OCI-LY3 (cell line): ENCODE data around the gene PCNX1.

ENCODE experiments used
- H2AFZ ChIP-seq: fragments of 200-600, 300-600 bp; shearing (Covaris generic); 2 replicates; pipeline ENCODE4 v1.6.0; 2014; ENCODE audit warnings: antibody characterized with exemption, low read depth, low read length
- H3K27ac ChIP-seq: fragments of 200-600, 300-600 bp; sonication (generic); 2 replicates; pipeline ENCODE4 v1.5.1; 2014; ENCODE audit warnings: mild to moderate bottlenecking, low read length, moderate library complexity, mixed read lengths
- H3K27me3 ChIP-seq: fragments of 200-600, 300-600 bp; sonication (generic); 2 replicates; pipeline ENCODE4 v1.6.1; 2014; ENCODE audit warnings: low read depth, low read length, mixed read lengths
- H3K36me3 ChIP-seq: fragments of 200-600, 300-600 bp; sonication (generic); replicated peaks from 2 replicates; pipeline ENCODE3; 2014; ENCODE audit warnings: low read depth, low read length, mixed read lengths
- H3K4me1 ChIP-seq: fragments of 300-600, 200-600 bp; sonication (generic); 2 replicates; pipeline ENCODE4 v1.6.1; 2014; ENCODE audit warnings: low read length, mixed read lengths
- H3K4me2 ChIP-seq: fragments of 200-600, 300-600 bp; sonication (generic); 2 replicates; pipeline ENCODE4 v1.6.1; 2014; ENCODE audit warnings: low read length, mixed read lengths
- H3K4me3 ChIP-seq: fragments of 300-600, 200-600 bp; sonication (generic); 2 replicates; pipeline ENCODE4 v1.5.1; 2014; ENCODE audit warnings: antibody characterized with exemption, mild to moderate bottlenecking, low read length, moderate library complexity
- H3K79me2 ChIP-seq: fragments of 300-600, 200-600 bp; shearing (Covaris generic); 2 replicates; pipeline ENCODE4 v1.6.1; 2014; ENCODE audit warnings: mild to moderate bottlenecking, low read length, mixed read lengths
- H3K9ac ChIP-seq: fragments of 300-600, 200-600 bp; shearing (Covaris generic); 2 replicates; pipeline ENCODE4 v1.6.0; 2014; ENCODE audit warnings: mild to moderate bottlenecking, low read length, moderate library complexity
- H3K9me3 ChIP-seq: fragments of 200-600, 300-600 bp; shearing (Covaris generic); 2 replicates; pipeline ENCODE4 v1.6.1; 2014; ENCODE audit warnings: low read length, mixed read lengths; ENCODE audit not compliant: insufficient read depth
- H4K20me1 ChIP-seq: fragments of 200-600, 300-600 bp; sonication (generic); 2 replicates; pipeline ENCODE4 v1.6.1; 2016; ENCODE audit warnings: low read length, mixed read lengths; ENCODE audit not compliant: insufficient read depth
- EZH2phosphoT487 ChIP-seq: fragments of 200-600 bp; shearing (Covaris generic); IDR thresholded peaks from 2 replicates; pipeline ENCODE4 v1.6.1; 2018; ENCODE audit warnings: antibody characterized with exemption, mixed run types, low read depth
- TF ChIP-seq, protein P1 (sequence below): fragments of 200-600, 300-600 bp; sonication (generic); IDR thresholded peaks from 2 replicates; pipeline ENCODE4 v1.5.1; 2014; ENCODE audit warnings: antibody characterized with exemption, low read length, low read depth

The PCNX1 gene

DNA sequence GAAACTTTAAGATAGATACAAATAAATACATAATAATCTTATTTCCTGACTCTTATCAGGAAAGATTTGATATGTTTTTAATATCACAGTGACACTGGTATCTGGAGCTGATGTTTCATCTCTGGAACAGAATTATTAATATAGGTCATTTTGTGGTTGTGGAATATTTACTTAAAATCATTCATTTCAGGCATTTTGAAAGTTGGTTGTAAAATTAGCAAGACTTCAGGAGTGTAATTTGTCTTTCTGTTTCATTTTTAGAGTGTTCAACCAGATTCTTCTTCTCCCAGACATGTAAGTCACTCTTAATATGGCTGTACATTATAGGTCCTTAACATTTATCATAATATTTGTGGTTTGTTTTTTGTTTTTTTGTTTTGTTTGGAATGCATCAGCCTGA is 115.7 kb downstream of the PCNX1 start:
- Histone ChIP-seq H3K4me1 (peaks cover 8% of the 10 kb centered on the region), H3K9ac (no peak overlapping the region), H3K27ac (no peak overlapping the region), H3K36me3 (peaks cover 5% of the 10 kb centered on the region), H3K9me3 (no peaks in the 10 kb centered on the region), H3K4me3 (no peak overlapping the region), H3K79me2 (no peaks in the 10 kb centered on the region), H2AFZ (no peak overlapping the region), H3K4me2 (no peak overlapping the region), H3K27me3 (no peaks in the 10 kb centered on the region), H4K20me1 (0 out of 2 replicates have a peak, but pooled peaks cover 3% of the 10 kb centered on the region)
- no peak for TF ChIP-seq EZH2phosphoT487
- TF ChIP-seq, protein P1, sequence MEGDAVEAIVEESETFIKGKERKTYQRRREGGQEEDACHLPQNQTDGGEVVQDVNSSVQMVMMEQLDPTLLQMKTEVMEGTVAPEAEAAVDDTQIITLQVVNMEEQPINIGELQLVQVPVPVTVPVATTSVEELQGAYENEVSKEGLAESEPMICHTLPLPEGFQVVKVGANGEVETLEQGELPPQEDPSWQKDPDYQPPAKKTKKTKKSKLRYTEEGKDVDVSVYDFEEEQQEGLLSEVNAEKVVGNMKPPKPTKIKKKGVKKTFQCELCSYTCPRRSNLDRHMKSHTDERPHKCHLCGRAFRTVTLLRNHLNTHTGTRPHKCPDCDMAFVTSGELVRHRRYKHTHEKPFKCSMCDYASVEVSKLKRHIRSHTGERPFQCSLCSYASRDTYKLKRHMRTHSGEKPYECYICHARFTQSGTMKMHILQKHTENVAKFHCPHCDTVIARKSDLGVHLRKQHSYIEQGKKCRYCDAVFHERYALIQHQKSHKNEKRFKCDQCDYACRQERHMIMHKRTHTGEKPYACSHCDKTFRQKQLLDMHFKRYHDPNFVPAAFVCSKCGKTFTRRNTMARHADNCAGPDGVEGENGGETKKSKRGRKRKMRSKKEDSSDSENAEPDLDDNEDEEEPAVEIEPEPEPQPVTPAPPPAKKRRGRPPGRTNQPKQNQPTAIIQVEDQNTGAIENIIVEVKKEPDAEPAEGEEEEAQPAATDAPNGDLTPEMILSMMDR, result no peak

DNA sequence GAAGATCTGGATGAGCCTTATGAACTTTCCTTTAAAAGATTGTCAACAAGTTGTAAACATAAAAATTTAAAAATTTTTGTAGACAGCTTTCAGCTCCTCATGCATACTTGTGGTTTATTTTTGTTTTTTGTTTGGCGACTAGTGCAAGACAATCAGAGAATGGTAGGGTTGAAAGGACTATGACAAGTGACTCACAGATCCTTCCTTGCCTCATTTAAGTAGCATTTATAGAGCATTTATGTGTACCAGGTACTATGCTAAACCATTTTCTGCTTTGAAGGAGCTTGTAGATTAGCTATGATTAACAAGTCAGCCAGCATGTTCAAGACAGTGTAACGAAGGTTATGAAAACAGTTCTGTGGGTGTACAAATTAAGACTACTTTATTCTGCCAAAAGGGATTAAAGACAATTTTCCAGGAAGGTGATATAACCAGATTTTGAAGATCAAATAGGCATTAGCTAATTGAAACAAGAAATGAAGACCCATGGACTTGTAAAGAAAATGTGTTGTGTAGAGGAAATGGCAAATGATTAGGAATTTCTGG is 122.0 kb downstream of the PCNX1 start:
- no peak overlapping the region for H3K9ac ChIP-seq
- H4K20me1 ChIP-seq, result no peaks in the 10 kb centered on the region
- peaks cover 10% of the 10 kb centered on the region for H3K36me3 ChIP-seq

DNA sequence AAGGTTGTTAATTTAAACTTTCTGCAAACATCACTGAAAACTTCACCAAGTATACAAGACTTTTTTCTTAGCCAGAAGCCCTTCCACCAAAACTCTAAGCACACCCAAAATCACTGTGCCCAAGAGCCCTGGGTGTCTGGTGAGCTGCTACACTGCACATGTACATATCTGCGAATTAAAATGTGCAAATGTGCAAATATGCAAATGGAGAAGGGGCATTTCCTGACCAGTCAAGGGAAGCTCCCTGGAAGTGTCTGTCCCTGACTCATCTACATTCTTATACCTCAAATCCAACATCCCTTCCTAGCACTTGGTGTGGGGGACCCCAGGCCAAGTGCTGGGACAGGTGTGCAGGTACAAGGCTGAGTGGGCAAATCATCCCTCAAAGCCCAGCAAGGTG is 123.7 kb downstream of the PCNX1 start:
- H3K4me3 ChIP-seq, result no peak overlapping the region
- no peak overlapping the region for H3K9ac ChIP-seq
- H3K36me3 ChIP-seq, result peaks cover 18% of the 10 kb centered on the region
- no peak overlapping the region for H3K4me2 ChIP-seq
- no peaks in the 10 kb centered on the region for H4K20me1 ChIP-seq
- no peaks in the 10 kb centered on the region for H3K4me1 ChIP-seq
- no peak overlapping the region for H2AFZ ChIP-seq
- no peaks in the 10 kb centered on the region for H3K27me3 ChIP-seq
- H3K79me2 ChIP-seq, result no peaks in the 10 kb centered on the region
- no peak overlapping the region for H3K27ac ChIP-seq
- no peaks in the 10 kb centered on the region for H3K9me3 ChIP-seq
- TF ChIP-seq EZH2phosphoT487, result no peak
- TF ChIP-seq, protein P1, result no peak

More for the DNA sequence above, 122.0 kb downstream of the PCNX1 start:
- Histone ChIP-seq H2AFZ (no peak overlapping the region), H3K4me3 (no peak overlapping the region), H3K27me3 (no peaks in the 10 kb centered on the region), H3K27ac (no peak overlapping the region), H3K4me1 (no peaks in the 10 kb centered on the region), H3K79me2 (no peaks in the 10 kb centered on the region), H3K9me3 (no peaks in the 10 kb centered on the region), H3K4me2 (no peak overlapping the region)
- TF ChIP-seq, protein P1, result no peak
- TF ChIP-seq EZH2phosphoT487, result no peak

DNA sequence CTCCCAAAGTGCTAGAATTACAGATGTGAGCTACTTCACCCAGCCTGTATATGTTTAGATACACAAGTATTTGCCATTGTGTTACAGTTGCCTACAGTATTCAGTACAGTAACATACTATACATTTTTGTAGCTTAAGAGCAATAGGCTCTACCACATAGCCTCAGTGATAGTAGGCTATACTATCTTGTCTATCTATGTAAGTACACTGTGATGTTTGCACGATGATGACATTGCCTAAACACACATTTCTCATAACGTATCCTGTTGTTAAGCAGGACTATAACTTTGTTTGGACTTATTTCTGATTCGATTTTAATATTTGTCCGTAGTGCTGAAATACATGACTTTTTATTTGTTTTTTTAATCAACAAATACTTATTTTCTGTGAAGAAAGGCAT is 129.2 kb downstream of the PCNX1 start:
- Histone ChIP-seq H3K9ac (no peak overlapping the region), H3K4me3 (no peak overlapping the region), H3K79me2 (no peaks in the 10 kb centered on the region), H4K20me1 (no peaks in the 10 kb centered on the region), H3K27ac (no peak overlapping the region), H3K4me2 (no peak overlapping the region), H3K36me3 (peaks cover 44% of the 10 kb centered on the region), H3K27me3 (no peaks in the 10 kb centered on the region), H3K9me3 (no peaks in the 10 kb centered on the region), H2AFZ (no peak overlapping the region), H3K4me1 (no peaks in the 10 kb centered on the region)
- no peak for TF ChIP-seq EZH2phosphoT487
- TF ChIP-seq, protein P1, result no peak
